ENCODE results near the gene HS3ST3A1. TPM values are rescaled to one million over a fixed set of nuclear protein-coding genes. Genes with fewer than 3 reads are reported as not detected.

The HS3ST3A1 gene
- total and polyA plus RNA-seq, 7 donors, result 1.5 to 3.7 (median 2.5) TPM; not detected in 2

- TF ChIP-seq CTCF (IDR thresholded peaks at IDR 0.05), result no peak
- no peak for TF ChIP-seq EP300 (IDR thresholded peaks at IDR 0.05)
- TF ChIP-seq POLR2A (IDR thresholded peaks at IDR 0.05), result no peak
- TF ChIP-seq POLR2AphosphoS5 (IDR thresholded peaks at IDR 0.05), result no peak
- no peaks in the 10 kb centered on the region for H3K36me3 ChIP-seq
- H3K4me3 ChIP-seq, result no peak overlapping the region
- WGBS, 2 donors, result 74 to 78% methylated on average over 3 of the region's 3 CpGs
- DNase-seq, result no peak
- H3K27ac ChIP-seq, result peak overlapping the region in 2 of 4 donors; percentile 18 to 34
- intact Hi-C loops (cut with DNase I), result no loop called here
- H3K9me3 ChIP-seq, result no peaks in the 10 kb centered on the region
- H3K27me3 ChIP-seq, result no peaks in the 10 kb centered on the region
- no peaks in the 10 kb centered on the region for H3K4me1 ChIP-seq
Observed at GRCh38 chr17:13509527-13509926, 92.2 kb downstream of the HS3ST3A1 start.

GRCh38 chr17:13508896-13509295, 92.8 kb downstream of the HS3ST3A1 start:
- peak overlapping the region in 1 of 4 donors; percentile 1 for H3K27ac ChIP-seq
- no peaks in the 10 kb centered on the region for H3K4me1 ChIP-seq
- DNase-seq, result no peak
- 48 to 53% methylated on average over 2 of the region's 2 CpGs for WGBS, 2 donors
- no peak for TF ChIP-seq EP300 (IDR thresholded peaks at IDR 0.05)
- H3K4me3 ChIP-seq, result no peak overlapping the region
- H3K36me3 ChIP-seq, result no peaks in the 10 kb centered on the region
- H3K27me3 ChIP-seq, result no peaks in the 10 kb centered on the region
- intact Hi-C loops (cut with DNase I), result no loop called here
- no peaks in the 10 kb centered on the region for H3K9me3 ChIP-seq

- H3K27ac ChIP-seq, result no peak overlapping the region
- H3K4me3 ChIP-seq, result no peak overlapping the region
- no peak for TF ChIP-seq EP300 (IDR thresholded peaks at IDR 0.05)
- no peak for TF ChIP-seq CTCF (IDR thresholded peaks at IDR 0.05)
- TF ChIP-seq POLR2A (IDR thresholded peaks at IDR 0.05), result no peak
- no peaks in the 10 kb centered on the region for H3K27me3 ChIP-seq
- H3K9me3 ChIP-seq, result no peaks in the 10 kb centered on the region
- 73 to 89% methylated on average over 6 of the region's 6 CpGs for WGBS, 2 donors
- intact Hi-C loops (cut with DNase I), result no loop called here
- DNase-seq, result no peak
- no peaks in the 10 kb centered on the region for H3K36me3 ChIP-seq
- no peaks in the 10 kb centered on the region for H3K4me1 ChIP-seq
Observed at GRCh38 chr17:13503526-13503925, 98.2 kb downstream of the HS3ST3A1 start.

- H3K4me1 ChIP-seq, result no peaks in the 10 kb centered on the region
- H3K9me3 ChIP-seq, result no peaks in the 10 kb centered on the region
- H3K36me3 ChIP-seq, result no peaks in the 10 kb centered on the region
- intact Hi-C loops (cut with DNase I), result no loop called here
- H3K4me3 ChIP-seq, result no peak overlapping the region
- H3K27ac ChIP-seq, result no peak overlapping the region
- DNase-seq, result no peak
- H3K27me3 ChIP-seq, result no peaks in the 10 kb centered on the region
- TF ChIP-seq POLR2A (IDR thresholded peaks at IDR 0.05), result no peak
- TF ChIP-seq CTCF (IDR thresholded peaks at IDR 0.05), result no peak
- TF ChIP-seq POLR2AphosphoS5 (IDR thresholded peaks at IDR 0.05), result no peak
- TF ChIP-seq EP300 (IDR thresholded peaks at IDR 0.05), result no peak
- 92% methylated on average over 2 of the region's 2 CpGs for WGBS, 2 donors
Observed at GRCh38 chr17:13502263-13502662, 99.5 kb downstream of the HS3ST3A1 start.

DNA sequence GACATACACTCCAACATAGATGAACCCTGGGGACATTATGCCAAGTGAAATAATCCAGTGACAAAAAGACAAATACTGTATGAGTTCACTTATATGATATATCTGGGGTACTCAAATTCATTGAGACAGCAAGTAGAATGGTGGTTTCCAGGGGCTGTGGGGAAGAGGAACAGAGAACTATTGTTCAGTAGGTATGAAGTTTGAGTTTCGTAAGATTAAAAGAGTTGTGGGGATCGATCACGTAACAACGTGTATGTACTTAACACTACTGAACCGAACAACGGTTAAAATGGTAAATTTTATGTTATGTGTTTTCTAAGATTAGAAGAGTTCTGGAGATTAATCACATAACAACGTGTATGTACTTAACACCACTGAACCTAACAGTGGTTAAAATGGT, 100.8 kb downstream of the HS3ST3A1 start:
- WGBS, 2 donors, result 87 to 92% methylated on average over 7 of the region's 7 CpGs
- intact Hi-C loops (cut with DNase I), result no loop called here
- Histone ChIP-seq H3K36me3 (no peaks in the 10 kb centered on the region), H3K27ac (no peak overlapping the region), H3K4me3 (no peak overlapping the region), H3K27me3 (no peaks in the 10 kb centered on the region), H3K4me1 (no peaks in the 10 kb centered on the region), H3K9me3 (no peaks in the 10 kb centered on the region)
- TF ChIP-seq EP300 (IDR thresholded peaks at IDR 0.05), result no peak
- no peak for TF ChIP-seq CTCF (IDR thresholded peaks at IDR 0.05)
- no peak for TF ChIP-seq POLR2AphosphoS5 (IDR thresholded peaks at IDR 0.05)
- TF ChIP-seq POLR2A (IDR thresholded peaks at IDR 0.05), result no peak
- DNase-seq, result no peak

Data from sigmoid colon (tissue), 7 donors.